ENCODE measurements around the gene CYP1A2. TPM values are rescaled to one million over a fixed set of nuclear protein-coding genes. Genes with fewer than 3 reads are reported as not detected.

CYP1A2 gene
- total RNA-seq (2014; rRNA removed; shearing (Covaris generic)), result not detected in 2 replicates

GRCh38 chr15:74748322-74748946 is at the start of gene CYP1A2:
CYP1A2 (plus strand) TSS chr15:74748845; CDS start chr15:74749739, 894 bp downstream.

GRCh38 chr15:74725225-74725774 is 23.3 kb upstream of the CYP1A2 start, which contains the start of gene CYP1A1:
CYP1A1 (minus strand) TSS chr15:74725528; CDS start chr15:74723097, 2,431 bp downstream.

GRCh38 chr15:74781431-74782258 is 33.0 kb downstream of the CYP1A2 start, which contains the start of gene CSK:
CSK (plus strand) TSS chr15:74782080; CDS start chr15:74798298, 16,218 bp downstream.

Small RNA genes within 50 kb of the gene (small RNA-seq; reads per million reads assigned to genes)
- not detected for gene MIR4513

Other genes starting within 250 kb of the CYP1A2 start
- 3.9 and 5.7 TPM in 2 replicates for gene ARID3B, start 207.6 kb upstream of the CYP1A2 start, total RNA-seq (2014; rRNA removed; shearing (Covaris generic))
- 52.9 and 65.9 TPM in 2 replicates for gene CLK3, start 133.0 kb upstream of the CYP1A2 start, total RNA-seq (2014; rRNA removed; shearing (Covaris generic))
- gene EDC3, start 52.8 kb upstream of the CYP1A2 start, total RNA-seq (2014; rRNA removed; shearing (Covaris generic)), result 12.8 and 14.8 TPM in 2 replicates
- 2.9 and 3.5 TPM in 2 replicates for gene CYP1A1, start 23.3 kb upstream of the CYP1A2 start, total RNA-seq (2014; rRNA removed; shearing (Covaris generic))
- gene CSK, start 33.2 kb downstream of the CYP1A2 start, total RNA-seq (2014; rRNA removed; shearing (Covaris generic)), result 30.0 and 37.9 TPM in 2 replicates
- 0.16 and 0.64 TPM in 2 replicates for gene LMAN1L, start 64.0 kb downstream of the CYP1A2 start, total RNA-seq (2014; rRNA removed; shearing (Covaris generic))
- gene CPLX3, start 77.8 kb downstream of the CYP1A2 start, total RNA-seq (2014; rRNA removed; shearing (Covaris generic)), result 0.08 and 0.15 TPM in 2 replicates
- gene ULK3, start 94.3 kb downstream of the CYP1A2 start, total RNA-seq (2014; rRNA removed; shearing (Covaris generic)), result 31.0 and 35.5 TPM in 2 replicates
- gene SCAMP2, start 124.5 kb downstream of the CYP1A2 start, total RNA-seq (2014; rRNA removed; shearing (Covaris generic)), result 13.8 and 18.4 TPM in 2 replicates
- gene MPI, start 141.2 kb downstream of the CYP1A2 start, total RNA-seq (2014; rRNA removed; shearing (Covaris generic)), result 89.8 and 103 TPM in 2 replicates
- gene FAM219B, start 158.0 kb downstream of the CYP1A2 start, total RNA-seq (2014; rRNA removed; shearing (Covaris generic)), result 34.2 and 37.5 TPM in 2 replicates
- 85.7 and 95.1 TPM in 2 replicates for gene COX5A, start 189.2 kb downstream of the CYP1A2 start, total RNA-seq (2014; rRNA removed; shearing (Covaris generic))
- 32.4 and 33.1 TPM in 2 replicates for gene RPP25, start 207.9 kb downstream of the CYP1A2 start, total RNA-seq (2014; rRNA removed; shearing (Covaris generic))
- gene SCAMP5, start 246.7 kb downstream of the CYP1A2 start, total RNA-seq (2014; rRNA removed; shearing (Covaris generic)), result 5.3 and 8.6 TPM in 2 replicates

Data from A375 (cell line).